Mesothelial cell of epicardium (in vitro differentiated cells): ENCODE data around the gene PIGS. TPM values are rescaled to one million over a fixed set of nuclear protein-coding genes. Genes with fewer than 3 reads are reported as not detected.

Experiments
- DNase-seq, 2 experiments: peaks; one replicate each; pipeline ENCODE4 v3.0.0; 2021; ENCODE audit warnings: low spot score in 2 of 2; ENCODE audit not compliant: unreplicated experiment in 2 of 2
- H3K27ac Mint-ChIP-seq: 2 replicates; pipeline ENCODE4 v1.8.0; 2021; ENCODE audit warnings: mixed read lengths
- H3K27me3 Mint-ChIP-seq: 2 replicates; pipeline ENCODE4 v1.8.0; 2021; ENCODE audit warnings: low read depth, mixed read lengths
- H3K36me3 Mint-ChIP-seq: 2 replicates; pipeline ENCODE4 v1.8.0; 2021; ENCODE audit warnings: mixed read lengths
- H3K4me1 Mint-ChIP-seq: 2 replicates; pipeline ENCODE4 v1.8.0; 2021; ENCODE audit warnings: mixed read lengths
- H3K4me3 Mint-ChIP-seq: 2 replicates; pipeline ENCODE4 v1.8.0; 2021; ENCODE audit warnings: mild to moderate bottlenecking, moderate library complexity, mixed read lengths
- H3K9me3 Mint-ChIP-seq: 2 replicates; pipeline ENCODE4 v1.8.0; 2021; ENCODE audit warnings: mixed read lengths
- total RNA-seq: library from RNA; stranded (reverse); gene quantifications from 3 replicates; pipeline ENCODE4 v1.2.1, GENCODE V29; 2021
- TF ChIP-seq, protein P1 (sequence below): fragments of 200-600 bp; sonication (generic); IDR thresholded peaks from one replicate; pipeline ENCODE4 v1.5.0; 2021; ENCODE audit warnings: antibody characterized with exemption; ENCODE audit not compliant: unreplicated experiment

Gene PIGS
- total RNA-seq, 1 donor from 2014 or later, result 80.7 TPM

DNA sequence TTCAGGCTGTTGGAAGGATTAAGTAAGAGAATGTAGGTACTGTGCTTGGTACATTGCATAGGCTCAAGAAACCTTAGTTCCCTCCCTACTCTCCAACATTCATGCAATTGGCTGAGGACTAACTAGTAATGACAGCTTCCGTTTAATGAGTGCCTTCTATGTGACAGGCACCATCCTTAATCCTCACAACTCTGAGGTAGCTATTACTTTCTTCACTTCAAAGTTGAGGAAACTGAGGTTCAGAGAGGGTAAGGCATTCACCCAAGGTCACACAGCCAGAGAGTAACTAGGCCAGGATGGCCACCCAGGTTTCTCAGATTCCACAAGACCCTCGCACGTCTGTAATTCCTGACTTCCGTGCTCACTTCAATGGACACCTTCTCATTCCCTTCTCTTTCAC, 41.1 kb downstream of the PIGS start:
- H3K4me3 Mint-ChIP-seq, result no peak overlapping the region
- H3K27ac Mint-ChIP-seq, result no peak overlapping the region
- H3K36me3 Mint-ChIP-seq, result no peaks in the 10 kb centered on the region
- no peaks in the 10 kb centered on the region for H3K27me3 Mint-ChIP-seq
- DNase-seq, result no peak
- TF ChIP-seq, protein P1, sequence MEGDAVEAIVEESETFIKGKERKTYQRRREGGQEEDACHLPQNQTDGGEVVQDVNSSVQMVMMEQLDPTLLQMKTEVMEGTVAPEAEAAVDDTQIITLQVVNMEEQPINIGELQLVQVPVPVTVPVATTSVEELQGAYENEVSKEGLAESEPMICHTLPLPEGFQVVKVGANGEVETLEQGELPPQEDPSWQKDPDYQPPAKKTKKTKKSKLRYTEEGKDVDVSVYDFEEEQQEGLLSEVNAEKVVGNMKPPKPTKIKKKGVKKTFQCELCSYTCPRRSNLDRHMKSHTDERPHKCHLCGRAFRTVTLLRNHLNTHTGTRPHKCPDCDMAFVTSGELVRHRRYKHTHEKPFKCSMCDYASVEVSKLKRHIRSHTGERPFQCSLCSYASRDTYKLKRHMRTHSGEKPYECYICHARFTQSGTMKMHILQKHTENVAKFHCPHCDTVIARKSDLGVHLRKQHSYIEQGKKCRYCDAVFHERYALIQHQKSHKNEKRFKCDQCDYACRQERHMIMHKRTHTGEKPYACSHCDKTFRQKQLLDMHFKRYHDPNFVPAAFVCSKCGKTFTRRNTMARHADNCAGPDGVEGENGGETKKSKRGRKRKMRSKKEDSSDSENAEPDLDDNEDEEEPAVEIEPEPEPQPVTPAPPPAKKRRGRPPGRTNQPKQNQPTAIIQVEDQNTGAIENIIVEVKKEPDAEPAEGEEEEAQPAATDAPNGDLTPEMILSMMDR, result no peak
- H3K9me3 Mint-ChIP-seq, result no peaks in the 10 kb centered on the region
- H3K4me1 Mint-ChIP-seq, result peaks cover 12% of the 10 kb centered on the region

DNA sequence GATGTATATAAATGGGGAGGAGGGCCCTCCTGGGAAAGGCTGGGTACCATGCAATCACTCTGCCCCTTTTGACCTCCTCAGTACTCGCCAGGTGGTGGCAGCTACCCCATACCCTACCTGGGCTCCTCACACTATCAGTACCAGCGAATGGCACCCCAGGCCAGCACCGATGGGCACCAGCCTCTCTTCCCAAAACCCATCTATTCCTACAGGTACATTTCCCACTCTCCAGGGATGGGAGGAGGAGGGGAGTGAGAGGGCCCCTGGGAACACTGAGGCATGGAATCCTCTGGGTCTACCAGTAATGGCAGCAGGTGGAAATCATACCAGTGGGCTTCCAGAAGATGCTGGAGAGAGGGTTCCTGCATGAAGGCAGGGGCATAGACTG, 42.3 kb downstream of the PIGS start:
- H3K4me3 Mint-ChIP-seq, result no peak overlapping the region
- TF ChIP-seq, protein P1, result no peak
- peaks cover 20% of the 10 kb centered on the region for H3K4me1 Mint-ChIP-seq
- no peak overlapping the region for H3K27ac Mint-ChIP-seq
- no peaks in the 10 kb centered on the region for H3K9me3 Mint-ChIP-seq
- no peaks in the 10 kb centered on the region for H3K36me3 Mint-ChIP-seq
- H3K27me3 Mint-ChIP-seq, result no peaks in the 10 kb centered on the region
- no peak for DNase-seq

DNA sequence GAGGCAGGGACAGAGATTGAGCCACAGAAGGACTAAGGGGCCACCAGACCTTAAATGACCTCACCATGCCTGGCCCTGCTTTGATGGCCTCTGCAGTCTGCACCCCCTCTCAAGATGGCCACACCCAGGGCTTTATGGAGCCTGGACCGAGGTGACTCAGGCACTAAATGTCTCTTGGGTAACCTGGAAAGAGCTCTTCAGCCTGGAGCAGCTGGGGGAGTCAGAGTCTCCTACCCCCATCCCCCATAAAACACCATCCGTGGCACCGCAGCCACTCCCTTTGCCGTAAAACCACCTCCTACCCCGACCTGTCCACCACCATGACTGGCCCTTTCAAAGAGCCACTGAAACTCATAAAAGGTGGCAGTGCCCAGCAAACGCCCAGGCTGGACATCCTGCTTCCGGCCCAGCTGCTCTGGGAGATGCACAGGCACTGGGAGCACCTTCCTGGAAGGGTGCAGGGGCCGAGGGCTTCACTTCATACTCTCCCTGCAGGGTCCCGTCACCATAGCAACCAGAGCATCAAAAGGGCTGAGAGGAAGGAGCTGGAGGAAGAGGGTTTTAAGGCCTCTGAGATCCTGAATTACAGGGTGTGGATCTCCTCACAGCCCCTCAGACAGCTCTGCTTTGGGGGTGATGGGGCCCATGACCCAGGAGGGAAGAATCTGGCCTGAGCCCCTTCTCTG, 42.9 kb downstream of the PIGS start:
- Mint-ChIP-seq H3K4me3 (no peak overlapping the region), H3K4me1 (peaks cover 20% of the 10 kb centered on the region), H3K9me3 (no peaks in the 10 kb centered on the region), H3K36me3 (no peaks in the 10 kb centered on the region), H3K27ac (no peak overlapping the region), H3K27me3 (no peaks in the 10 kb centered on the region)
- TF ChIP-seq, protein P1, result no peak
- DNase-seq, result no peak

DNA sequence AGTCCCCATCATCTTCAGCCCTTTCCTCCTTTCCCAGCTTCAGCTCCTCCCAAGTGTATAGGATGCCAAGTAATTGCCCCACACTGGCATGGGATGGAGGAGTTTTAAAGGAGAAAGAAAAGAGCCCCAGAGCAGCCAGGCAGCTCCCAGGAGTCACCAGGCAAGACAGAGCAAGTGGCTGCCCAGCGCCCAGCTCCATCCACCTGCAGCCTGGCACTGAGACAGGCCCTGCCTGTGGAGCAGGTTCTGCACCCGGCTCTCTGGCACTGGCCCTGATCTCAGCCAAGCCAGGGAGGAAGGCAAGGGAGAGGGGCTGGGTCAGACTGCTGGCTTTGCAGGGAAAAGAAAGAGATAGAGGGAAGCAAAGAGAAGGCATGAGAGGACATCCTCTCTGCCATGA, 43.5 kb downstream of the PIGS start:
- no peak for DNase-seq
- Mint-ChIP-seq H3K36me3 (no peaks in the 10 kb centered on the region), H3K27me3 (no peaks in the 10 kb centered on the region), H3K4me1 (peaks cover 20% of the 10 kb centered on the region), H3K9me3 (no peaks in the 10 kb centered on the region), H3K4me3 (no peak overlapping the region), H3K27ac (no peak overlapping the region)
- TF ChIP-seq, protein P1, result no peak

DNA sequence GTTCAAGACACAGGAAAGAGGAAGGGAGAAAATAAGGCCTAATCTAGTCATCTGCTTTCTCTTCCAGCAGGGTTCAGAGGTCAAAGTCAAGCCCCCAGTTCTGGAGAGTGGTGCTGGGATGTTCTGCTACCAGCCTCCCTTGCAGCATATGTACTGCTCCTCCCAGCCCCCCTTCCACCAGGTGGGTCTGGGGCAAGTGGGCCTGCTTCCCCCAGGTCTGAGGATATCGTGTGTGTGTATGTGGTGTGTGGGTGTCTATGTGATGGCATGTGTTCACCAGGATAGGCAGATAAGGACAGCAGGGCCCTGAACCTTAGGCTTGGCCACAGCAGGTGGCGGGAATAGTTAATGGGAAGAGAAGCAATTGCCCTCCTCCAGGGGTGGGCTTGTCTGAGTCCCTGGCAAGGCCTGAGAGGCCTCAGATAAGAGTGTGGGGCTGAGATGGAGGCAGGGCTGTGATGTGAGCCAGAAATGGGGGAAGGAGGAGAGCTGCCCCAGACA, 44.1 kb downstream of the PIGS start:
- no peak for DNase-seq
- TF ChIP-seq, protein P1, result no peak
- H3K36me3 Mint-ChIP-seq, result no peaks in the 10 kb centered on the region
- H3K9me3 Mint-ChIP-seq, result no peaks in the 10 kb centered on the region
- no peak overlapping the region for H3K4me3 Mint-ChIP-seq
- no peak overlapping the region for H3K27ac Mint-ChIP-seq
- H3K4me1 Mint-ChIP-seq, result peaks cover 20% of the 10 kb centered on the region
- H3K27me3 Mint-ChIP-seq, result no peaks in the 10 kb centered on the region

DNA sequence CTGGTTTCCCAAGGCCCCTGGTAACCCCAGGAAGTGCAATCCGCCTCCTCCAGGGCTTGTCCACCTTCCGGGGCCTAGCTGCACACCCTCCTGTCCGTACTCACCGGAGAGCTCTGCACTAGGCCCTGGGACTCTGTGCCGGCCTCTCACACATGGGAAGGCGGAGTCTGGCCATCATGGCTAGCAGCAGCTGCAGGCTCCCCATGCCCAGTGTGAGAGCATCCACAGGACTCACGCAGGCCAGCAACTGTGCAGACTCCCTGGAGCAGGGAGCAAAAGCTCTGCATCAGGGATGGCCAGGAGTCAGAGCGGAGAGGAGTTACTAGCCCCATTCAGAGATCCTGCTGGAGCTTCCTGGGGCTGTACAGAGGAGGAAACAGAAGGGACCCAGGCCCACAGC, 44.9 kb downstream of the PIGS start:
- no peak overlapping the region for H3K27ac Mint-ChIP-seq
- no peak for DNase-seq
- peaks cover 20% of the 10 kb centered on the region for H3K4me1 Mint-ChIP-seq
- no peaks in the 10 kb centered on the region for H3K27me3 Mint-ChIP-seq
- H3K9me3 Mint-ChIP-seq, result no peaks in the 10 kb centered on the region
- TF ChIP-seq, protein P1, result no peak
- no peaks in the 10 kb centered on the region for H3K36me3 Mint-ChIP-seq
- no peak overlapping the region for H3K4me3 Mint-ChIP-seq
